GM11168 (cell line): ENCODE measurements around the gene CLCN5.

Source experiments
- in situ Hi-C: fragments of 300-500 bp; cut with MboI; formaldehyde crosslinking; loops from one replicate; pipeline ENCODE4 v1.12.0; 2022; ENCODE audit warnings: low sequenced_read_pairs; ENCODE audit not compliant: unreplicated experiment

Gene CLCN5

DNA sequence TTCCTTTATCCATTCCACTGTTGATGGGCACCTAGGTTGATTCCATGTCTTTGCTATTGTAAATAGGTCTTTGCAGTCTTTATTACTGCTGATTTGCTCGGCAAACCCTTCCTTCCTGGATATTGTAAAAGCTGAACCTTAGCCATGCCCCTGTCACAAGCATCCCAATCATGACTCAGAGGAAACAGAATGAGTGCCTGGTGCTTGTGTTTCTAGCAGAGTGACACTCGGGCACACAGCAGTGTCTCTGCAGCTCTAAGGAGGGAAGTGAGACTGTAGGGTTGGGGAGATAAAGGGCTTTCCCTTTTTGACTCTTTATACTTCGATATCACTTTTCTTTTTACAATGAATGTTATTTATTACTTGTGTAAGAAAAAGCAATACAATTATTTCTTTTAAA, 195.1 kb downstream of the CLCN5 start:
- in situ Hi-C loops: no loop called here

DNA sequence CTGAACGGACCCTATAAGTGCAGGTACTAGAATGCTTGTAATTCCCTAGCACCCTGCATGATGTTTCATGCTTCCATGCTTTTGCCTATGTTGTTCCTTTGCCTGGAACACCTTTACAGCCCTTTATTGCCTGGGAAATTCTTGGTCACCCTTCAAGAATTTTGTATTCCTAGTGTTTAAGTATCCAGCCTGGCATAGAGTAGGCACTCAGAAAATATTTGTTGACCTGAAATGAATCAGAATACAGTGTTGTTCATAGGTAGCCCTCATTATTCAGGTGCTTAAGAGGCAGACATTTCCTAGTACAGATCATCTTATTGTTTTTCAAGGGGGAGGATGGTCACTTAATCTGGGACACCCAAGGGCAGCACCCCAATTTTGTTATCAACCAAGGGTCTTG, 203.1 kb downstream of the CLCN5 start:
- in situ Hi-C loops: no loop called here

DNA sequence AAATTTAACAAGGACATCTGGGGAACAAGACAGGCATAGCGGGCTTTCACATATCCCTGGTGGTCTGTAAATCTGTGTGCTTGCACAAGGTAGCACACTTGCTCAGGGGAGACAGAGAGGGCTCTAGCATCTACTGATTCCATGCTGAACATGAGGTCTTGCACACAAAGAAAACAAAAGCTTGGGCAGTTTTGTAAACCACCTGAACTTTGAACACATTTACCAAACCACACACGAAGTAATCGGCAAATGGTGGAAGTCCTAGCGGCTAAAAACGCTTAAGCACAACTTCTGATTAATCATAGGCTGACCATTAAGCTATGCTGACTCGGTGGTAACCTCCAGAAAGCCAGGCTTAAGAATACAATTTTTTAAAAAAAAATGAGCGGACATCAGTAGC, 225.6 kb downstream of the CLCN5 start:
- in situ Hi-C loops: no loop called here
